D721Med (cell line): ENCODE measurements around the gene HADHB.

Experiments used
- DNase-seq: peaks from one replicate; pipeline ENCODE4 v3.0.0; 2011; ENCODE audit warnings: low spot score; ENCODE audit not compliant: insufficient read length
- FAIRE-seq: peaks from 2 replicates; lab custom pipeline; 2011; peaks lifted over from hg19 to GRCh38; lab: Jason Lieb, UNC
- TF ChIP-seq, protein P1 (sequence below): IDR thresholded peaks from 2 replicates; pipeline ENCODE4 v1.5.1; 2012; ENCODE audit warnings: mild to moderate bottlenecking, control low read depth; ENCODE audit not compliant: insufficient read depth; ENCODE audit errors: missing control alignments

HADHB gene

DNA sequence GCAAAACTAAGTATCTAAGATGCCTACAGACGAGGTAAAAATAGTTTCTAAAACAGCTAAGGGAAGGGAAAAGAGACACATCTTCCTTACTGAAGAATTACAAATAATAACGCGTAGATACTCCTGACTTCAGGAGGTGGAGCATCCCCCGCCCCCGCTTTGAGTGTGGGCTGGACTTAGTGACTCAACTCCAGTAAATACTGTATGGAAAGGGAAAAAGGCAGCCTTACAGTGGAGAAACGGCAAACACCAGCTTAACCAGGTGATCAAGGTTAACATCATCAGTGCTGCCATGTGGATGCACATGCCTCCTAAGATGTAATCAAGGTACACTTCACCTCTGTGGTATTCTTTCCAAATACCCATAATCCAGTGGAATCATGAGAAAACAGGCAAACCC lies 47.9 kb downstream of the HADHB start:
- DNase-seq (no peak), FAIRE-seq (no peak)
- TF ChIP-seq, protein P1, sequence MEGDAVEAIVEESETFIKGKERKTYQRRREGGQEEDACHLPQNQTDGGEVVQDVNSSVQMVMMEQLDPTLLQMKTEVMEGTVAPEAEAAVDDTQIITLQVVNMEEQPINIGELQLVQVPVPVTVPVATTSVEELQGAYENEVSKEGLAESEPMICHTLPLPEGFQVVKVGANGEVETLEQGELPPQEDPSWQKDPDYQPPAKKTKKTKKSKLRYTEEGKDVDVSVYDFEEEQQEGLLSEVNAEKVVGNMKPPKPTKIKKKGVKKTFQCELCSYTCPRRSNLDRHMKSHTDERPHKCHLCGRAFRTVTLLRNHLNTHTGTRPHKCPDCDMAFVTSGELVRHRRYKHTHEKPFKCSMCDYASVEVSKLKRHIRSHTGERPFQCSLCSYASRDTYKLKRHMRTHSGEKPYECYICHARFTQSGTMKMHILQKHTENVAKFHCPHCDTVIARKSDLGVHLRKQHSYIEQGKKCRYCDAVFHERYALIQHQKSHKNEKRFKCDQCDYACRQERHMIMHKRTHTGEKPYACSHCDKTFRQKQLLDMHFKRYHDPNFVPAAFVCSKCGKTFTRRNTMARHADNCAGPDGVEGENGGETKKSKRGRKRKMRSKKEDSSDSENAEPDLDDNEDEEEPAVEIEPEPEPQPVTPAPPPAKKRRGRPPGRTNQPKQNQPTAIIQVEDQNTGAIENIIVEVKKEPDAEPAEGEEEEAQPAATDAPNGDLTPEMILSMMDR, result no peak

DNA sequence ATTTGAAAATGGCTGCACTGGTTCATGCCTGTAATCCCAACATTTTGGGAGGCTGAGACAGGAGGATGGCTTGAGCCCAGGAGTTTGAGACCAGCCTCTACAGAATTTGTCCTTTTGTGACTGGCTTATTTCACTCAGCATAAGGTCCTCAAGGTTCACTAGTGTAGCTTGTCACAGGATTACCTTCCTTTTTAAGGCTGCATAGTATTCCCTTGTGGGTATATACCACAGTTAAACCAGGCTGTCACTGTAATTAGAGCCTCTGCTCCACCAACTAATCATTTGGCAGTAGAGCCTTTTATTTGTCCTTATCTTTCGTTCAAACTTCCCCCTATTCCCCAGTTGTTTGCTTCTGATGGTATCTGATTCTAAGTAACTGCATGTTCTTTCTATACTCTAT lies 50.8 kb downstream of the HADHB start:
- FAIRE-seq (no peak), DNase-seq (no peak)
- TF ChIP-seq, protein P1, result no peak

DNA sequence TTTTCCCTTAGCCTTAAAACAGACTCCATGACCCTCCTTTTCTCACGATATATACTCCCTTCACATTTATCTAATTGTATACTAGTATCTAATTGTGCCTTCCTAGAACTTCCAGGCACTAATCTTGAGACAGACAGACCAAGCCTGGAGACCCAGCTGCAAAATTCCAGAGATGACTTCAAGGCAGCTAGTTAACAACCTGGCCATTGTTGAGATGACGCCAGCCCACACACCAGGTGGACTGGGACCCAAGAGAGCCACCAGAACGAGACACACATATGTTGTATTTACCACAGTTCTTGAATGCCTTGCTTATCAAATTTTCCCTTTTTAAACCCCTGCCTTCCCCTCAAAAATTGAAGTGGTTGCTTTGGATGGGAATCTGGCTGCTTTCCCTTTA lies 52.3 kb downstream of the HADHB start:
- DNase-seq, result no peak
- TF ChIP-seq, protein P1, result no peak
- no peak for FAIRE-seq

DNA sequence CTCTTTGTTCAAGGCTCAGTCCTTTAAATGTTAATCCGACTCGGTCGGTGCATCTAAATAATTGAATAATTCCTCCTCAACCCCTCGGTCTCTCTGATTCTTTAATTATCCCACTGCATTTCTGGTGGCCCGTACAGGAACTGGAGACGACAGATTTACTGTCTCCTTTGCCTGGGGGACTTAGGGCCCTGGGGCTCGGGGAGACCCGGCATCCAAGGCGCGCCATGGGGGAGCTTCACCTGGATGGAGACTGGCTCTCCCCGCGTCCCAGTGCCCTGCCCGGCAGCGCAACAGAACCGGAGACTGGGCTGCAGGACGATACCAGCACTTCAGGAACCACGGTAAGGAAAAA lies 53.5 kb downstream of the HADHB start:
- DNase-seq (no peak), FAIRE-seq (no peak)
- TF ChIP-seq, protein P1, result no peak

DNA sequence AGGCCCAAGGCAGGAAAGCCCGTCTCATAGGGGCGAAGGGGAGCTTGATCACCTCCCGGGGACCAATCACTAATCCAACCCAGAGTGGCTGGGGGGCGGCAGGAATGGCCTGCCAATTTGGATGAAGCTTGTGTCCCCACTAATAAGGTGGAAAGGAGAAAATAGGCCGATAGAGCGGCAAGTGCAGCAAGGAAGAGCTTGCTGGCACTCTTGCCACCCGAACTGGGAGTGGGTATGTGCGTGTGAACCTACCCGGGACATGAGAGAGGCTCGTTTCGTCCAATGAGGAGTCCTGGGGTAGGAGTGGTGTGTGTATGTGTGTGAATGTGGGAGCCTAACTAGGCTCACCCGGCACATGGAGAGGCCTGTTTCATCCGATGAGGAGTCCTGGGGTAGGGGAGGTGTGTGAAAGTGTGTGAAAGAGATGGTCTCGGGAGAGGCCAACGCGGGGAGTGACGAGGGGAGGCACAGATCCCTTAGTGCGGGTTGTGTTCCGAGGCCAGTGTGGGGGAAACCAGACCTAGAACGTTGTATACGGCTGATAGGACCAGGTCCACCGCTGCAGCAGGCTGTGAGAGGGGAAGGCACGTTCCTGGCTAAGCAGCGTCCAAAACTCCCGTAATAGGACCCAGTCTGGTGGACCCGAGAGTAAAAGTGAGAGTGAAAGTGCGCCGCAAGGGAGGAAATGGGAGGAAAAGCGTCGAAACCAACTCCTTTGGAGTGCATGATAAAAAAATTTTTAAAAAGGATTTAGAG lies 54.1 kb downstream of the HADHB start:
- no peak for FAIRE-seq

DNA sequence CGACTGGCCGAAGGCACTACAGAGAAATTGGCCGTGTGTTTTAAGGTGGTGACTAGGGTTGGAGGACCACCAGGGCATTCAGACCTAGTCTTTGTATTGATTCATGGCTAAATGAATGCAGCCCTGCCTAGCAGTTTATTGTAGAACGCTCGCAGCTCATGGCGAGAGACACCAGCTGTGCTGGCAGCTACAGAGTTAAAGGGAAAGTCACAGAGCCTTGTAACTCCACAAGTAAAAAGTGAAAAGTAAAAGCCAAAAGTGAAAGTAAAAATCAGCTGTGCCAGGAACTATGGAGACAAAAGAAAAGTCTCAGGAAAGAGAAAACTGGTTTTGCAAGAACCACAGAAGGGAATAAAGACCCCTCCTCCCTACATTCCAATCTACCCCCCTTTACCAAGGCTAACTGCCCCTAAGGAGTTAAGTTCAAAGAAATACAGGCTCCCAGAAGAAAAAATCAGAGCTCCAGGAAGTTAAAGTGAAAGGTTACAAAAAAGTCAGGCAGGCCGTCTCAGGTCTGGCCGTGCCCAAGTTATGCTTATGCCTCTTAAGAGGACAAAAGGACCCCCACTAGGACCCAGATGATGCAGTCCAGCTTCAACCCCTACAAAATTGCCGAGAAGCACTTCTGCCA lies 54.8 kb downstream of the HADHB start:
- DNase-seq (no peak), FAIRE-seq (no peak)
- TF ChIP-seq, protein P1, result no peak

More for the DNA sequence above, 54.1 kb downstream of the HADHB start:
- no peak for DNase-seq
- TF ChIP-seq, protein P1, result no peak

DNA sequence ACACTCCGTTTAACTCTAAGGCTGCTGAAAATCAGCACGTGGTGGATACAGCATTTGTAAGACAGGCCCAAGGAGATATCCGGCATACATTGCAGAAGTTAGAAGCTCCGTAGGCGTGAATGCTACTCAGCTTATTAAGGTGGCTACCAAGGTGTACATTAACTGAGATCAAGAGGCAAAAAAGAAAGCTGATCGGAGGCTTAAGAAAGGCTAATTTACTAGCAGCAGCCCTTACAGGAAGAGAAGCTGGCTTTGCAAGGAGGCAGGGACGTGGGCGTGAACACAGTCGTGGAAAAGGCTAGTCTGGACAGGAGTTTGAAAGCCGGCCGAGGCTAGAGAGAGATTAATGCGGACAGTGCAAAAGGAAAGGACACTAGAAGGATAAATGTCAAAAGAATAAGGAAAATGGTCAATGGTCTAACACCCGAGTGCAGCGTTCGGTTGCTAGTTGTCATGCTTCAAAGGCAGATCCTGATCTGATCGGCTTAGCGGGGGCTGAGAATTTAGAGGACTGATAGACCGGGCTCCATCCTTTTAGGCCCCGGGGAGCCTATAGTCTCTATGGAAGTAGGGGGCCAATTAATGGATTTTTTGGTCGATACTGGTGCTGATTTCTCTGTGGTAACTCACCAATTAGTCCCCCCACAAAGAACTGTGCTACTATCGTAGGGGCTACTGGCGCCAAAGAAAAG lies 55.6 kb downstream of the HADHB start:
- TF ChIP-seq, protein P1, result no peak
- FAIRE-seq (no peak), DNase-seq (no peak)
